ENCODE data around the gene EEF2K. TPM values are rescaled to one million over a fixed set of nuclear protein-coding genes. Genes with fewer than 3 reads are reported as not detected.

Gene EEF2K
- total RNA-seq, 1 experiment from 2014 or later: 31.0 TPM

DNA sequence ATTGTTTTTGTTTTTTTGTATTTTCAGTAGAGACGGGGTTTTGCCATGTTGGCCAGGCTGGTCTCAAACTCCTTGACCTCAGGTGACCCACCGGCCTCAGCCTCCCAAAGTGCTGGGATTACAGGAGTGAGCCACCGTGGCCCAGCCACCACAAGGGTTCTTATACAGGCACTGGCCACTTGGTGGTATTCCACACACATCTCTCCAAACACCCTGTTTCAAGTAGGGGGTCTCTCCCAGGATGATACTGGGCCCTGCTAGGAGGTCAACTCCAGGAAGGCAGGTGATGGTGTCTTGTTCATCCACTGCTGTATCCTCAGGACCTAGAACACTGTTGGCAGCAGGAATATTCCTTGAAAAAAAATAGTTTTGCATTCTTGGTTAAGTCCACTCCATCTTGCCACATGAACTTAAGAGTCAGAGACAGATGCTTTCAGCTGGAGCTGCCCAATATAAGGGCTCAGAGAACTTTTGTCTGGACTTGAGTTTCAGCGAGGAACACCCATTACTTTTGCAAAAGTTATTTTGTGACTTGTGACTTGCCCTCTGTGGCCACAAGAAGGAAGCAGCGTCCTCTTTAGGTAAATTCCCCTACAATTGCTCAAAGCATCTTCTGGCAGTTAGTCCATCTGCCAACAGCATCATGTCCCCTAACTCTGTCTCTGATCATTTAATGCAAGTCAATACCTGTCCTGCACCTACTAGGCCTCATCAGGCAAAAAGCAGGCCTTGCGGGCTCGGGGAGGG, 7.4 kb upstream of the EEF2K start:
- Histone ChIP-seq H3K36me3 (ENCODE audit: control insufficient read depth in 1 of 2, insufficient read depth in 2 of 2, low read length in 2 of 2) (no peaks in the 10 kb centered on the region), H3K4me1 (ENCODE audit: control insufficient read depth in 1 of 2, insufficient read depth in 2 of 2, low read length in 2 of 2) (peaks cover 17 to 41% of the 10 kb centered on the region in 2 experiments), H3K27ac (ENCODE audit: low read depth, low read length) (peak overlapping the region; percentile 26), H2AFZ (ENCODE audit: low read depth, low read length, poor library complexity, severe bottlenecking) (no peak overlapping the region), H3K9me3 (ENCODE audit: control insufficient read depth in 1 of 2, insufficient read depth in 1 of 2, low read depth in 1 of 2, low read length in 2 of 2) (no peaks in the 10 kb centered on the region), H3K9me2 (ENCODE audit: insufficient read depth) (no peaks in the 10 kb centered on the region), H3K79me2 (ENCODE audit: insufficient read depth, low read length) (no peaks in the 10 kb centered on the region), H3K9ac (ENCODE audit: low read length) (peak overlapping the region; percentile 51), H3K4me2 (ENCODE audit: low read length) (peak overlapping the region; percentile 59), H3K4me3 (replicated peaks in 1 of 2; ENCODE audit: low read depth in 1 of 2, low read length in 2 of 2) (0 out of 4 replicates have a peak overlapping the region, but pooled peaks of 1 of the 2 experiments have one; percentile 11), H3K27me3 (ENCODE audit: insufficient read depth, low read length) (no peaks in the 10 kb centered on the region), H4K20me1 (ENCODE audit: insufficient read depth) (no peaks in the 10 kb centered on the region)
- TF ChIP-seq, protein P1, sequence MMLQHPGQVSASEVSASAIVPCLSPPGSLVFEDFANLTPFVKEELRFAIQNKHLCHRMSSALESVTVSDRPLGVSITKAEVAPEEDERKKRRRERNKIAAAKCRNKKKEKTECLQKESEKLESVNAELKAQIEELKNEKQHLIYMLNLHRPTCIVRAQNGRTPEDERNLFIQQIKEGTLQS (IDR thresholded peaks at IDR 0.05): no peak
- TF ChIP-seq CBX3 (IDR thresholded peaks at IDR 0.05; ENCODE audit: low read depth) (no peak), YY1 (IDR thresholded peaks at IDR 0.05; ENCODE audit: extremely low read depth, insufficient replicate concordance, low read depth, low read length) (peak; percentile 10)
- no TSS peak for BruUV-seq (replicated peaks)
- ATAC-seq (peak; percentile 3), DNase-seq (ENCODE audit: low read depth, low spot score) (no peak)
- ChIA-PET RAD21 (ENCODE audit: low non-redundant PET in 1 of 2, low total read pairs in 2 of 2, uncharacterized antibody in 2 of 2, unreplicated experiment in 2 of 2) (no interaction called here), CTCF (interaction anchor here (0.8 to 1.6 kb wide), 2 partner anchors 10 to 102 kb away, joined by 3 to 5 read pairs; no protein-coding TSS in a partner anchor), POLR2A (no interaction called here)
- intact Hi-C loops (cut with micrococcal nuclease): no loop called here

DNA sequence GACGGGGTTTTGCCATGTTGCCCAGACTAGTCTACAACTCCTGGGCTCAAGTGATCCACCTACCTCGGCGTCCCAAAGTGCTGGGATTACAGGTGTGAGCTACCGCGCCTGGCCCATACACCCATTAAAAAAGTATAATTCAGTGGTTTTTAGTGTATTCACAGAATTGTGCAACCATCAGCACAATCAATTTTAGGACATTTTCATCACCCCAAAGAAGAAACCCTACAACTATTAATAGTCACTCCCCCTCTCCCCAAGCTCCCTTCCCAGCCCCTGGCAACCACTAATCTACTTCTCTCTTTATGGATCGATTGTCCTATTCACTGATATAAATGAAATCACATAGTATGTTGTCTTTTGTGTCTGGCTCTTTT, 3.8 kb upstream of the EEF2K start:
- Histone ChIP-seq H2AFZ (ENCODE audit: low read depth, low read length, poor library complexity, severe bottlenecking) (no peak overlapping the region), H3K4me2 (ENCODE audit: low read length) (no peak overlapping the region), H3K36me3 (ENCODE audit: control insufficient read depth in 1 of 2, insufficient read depth in 2 of 2, low read length in 2 of 2) (no peaks in the 10 kb centered on the region), H4K20me1 (ENCODE audit: insufficient read depth) (no peaks in the 10 kb centered on the region), H3K27ac (ENCODE audit: low read depth, low read length) (no peak overlapping the region), H3K9ac (ENCODE audit: low read length) (no peak overlapping the region), H3K79me2 (ENCODE audit: insufficient read depth, low read length) (peaks cover 8% of the 10 kb centered on the region), H3K27me3 (ENCODE audit: insufficient read depth, low read length) (no peaks in the 10 kb centered on the region), H3K9me2 (ENCODE audit: insufficient read depth) (no peaks in the 10 kb centered on the region), H3K4me1 (ENCODE audit: control insufficient read depth in 1 of 2, insufficient read depth in 2 of 2, low read length in 2 of 2) (peaks cover 27 to 38% of the 10 kb centered on the region in 2 experiments), H3K4me3 (replicated peaks in 1 of 2; ENCODE audit: low read depth in 1 of 2, low read length in 2 of 2) (no peak overlapping the region), H3K9me3 (ENCODE audit: control insufficient read depth in 1 of 2, insufficient read depth in 1 of 2, low read depth in 1 of 2, low read length in 2 of 2) (no peaks in the 10 kb centered on the region)
- DNase-seq (ENCODE audit: low read depth, low spot score): no peak
- POLR2A ChIA-PET: no interaction called here
- RAD21 ChIA-PET (ENCODE audit: low non-redundant PET in 1 of 2, low total read pairs in 2 of 2, uncharacterized antibody in 2 of 2, unreplicated experiment in 2 of 2): no interaction called here
- CTCF ChIA-PET: no interaction called here
- intact Hi-C loops (cut with micrococcal nuclease): no loop called here
- no TSS peak for BruUV-seq (replicated peaks)
- ATAC-seq: no peak
- TF ChIP-seq SRF (IDR thresholded peaks at IDR 0.05; ENCODE audit: low read depth) (no peak), CEBPB (IDR thresholded peaks at IDR 0.05; ENCODE audit: low read depth) (no peak), YY1 (IDR thresholded peaks at IDR 0.05; ENCODE audit: extremely low read depth, insufficient replicate concordance, low read depth, low read length) (no peak), SIN3A (IDR thresholded peaks at IDR 0.05; ENCODE audit: low read depth) (no peak), ELF1 (IDR thresholded peaks at IDR 0.05; ENCODE audit: borderline replicate concordance, low read depth) (no peak), RAD21 (IDR thresholded peaks at IDR 0.05; ENCODE audit: low read depth) (no peak)
- TF ChIP-seq, protein P2, sequence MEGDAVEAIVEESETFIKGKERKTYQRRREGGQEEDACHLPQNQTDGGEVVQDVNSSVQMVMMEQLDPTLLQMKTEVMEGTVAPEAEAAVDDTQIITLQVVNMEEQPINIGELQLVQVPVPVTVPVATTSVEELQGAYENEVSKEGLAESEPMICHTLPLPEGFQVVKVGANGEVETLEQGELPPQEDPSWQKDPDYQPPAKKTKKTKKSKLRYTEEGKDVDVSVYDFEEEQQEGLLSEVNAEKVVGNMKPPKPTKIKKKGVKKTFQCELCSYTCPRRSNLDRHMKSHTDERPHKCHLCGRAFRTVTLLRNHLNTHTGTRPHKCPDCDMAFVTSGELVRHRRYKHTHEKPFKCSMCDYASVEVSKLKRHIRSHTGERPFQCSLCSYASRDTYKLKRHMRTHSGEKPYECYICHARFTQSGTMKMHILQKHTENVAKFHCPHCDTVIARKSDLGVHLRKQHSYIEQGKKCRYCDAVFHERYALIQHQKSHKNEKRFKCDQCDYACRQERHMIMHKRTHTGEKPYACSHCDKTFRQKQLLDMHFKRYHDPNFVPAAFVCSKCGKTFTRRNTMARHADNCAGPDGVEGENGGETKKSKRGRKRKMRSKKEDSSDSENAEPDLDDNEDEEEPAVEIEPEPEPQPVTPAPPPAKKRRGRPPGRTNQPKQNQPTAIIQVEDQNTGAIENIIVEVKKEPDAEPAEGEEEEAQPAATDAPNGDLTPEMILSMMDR (IDR thresholded peaks at IDR 0.05 in 2 of 3, conservative IDR thresholded peaks at IDR 0.05 in 1 of 3; ENCODE audit: borderline replicate concordance in 1 of 3, insufficient read depth in 1 of 3, low read depth in 2 of 3, low read length in 2 of 3): no peak
